Nephron (organoid): ENCODE measurements around the gene CYP27C1.

Source experiments
- H3K27ac Mint-ChIP-seq, 3 experiments: 2 replicates each; pipeline ENCODE4 v1.8.0; 2020; ENCODE audit warnings: mixed read lengths in 3 of 3, mild to moderate bottlenecking in 2 of 3, moderate library complexity in 1 of 3
- H3K27me3 Mint-ChIP-seq: 2 replicates; pipeline ENCODE4 v1.8.0; 2021; ENCODE audit warnings: low read depth, mild to moderate bottlenecking, moderate library complexity, mixed read lengths
- H3K36me3 Mint-ChIP-seq: 2 replicates; pipeline ENCODE4 v1.8.0; 2020; ENCODE audit warnings: low read depth, mixed read lengths
- H3K4me1 Mint-ChIP-seq: 2 replicates; pipeline ENCODE4 v1.8.0; 2020; ENCODE audit warnings: mixed read lengths
- H3K4me3 Mint-ChIP-seq, 3 experiments: 2 replicates each; pipeline ENCODE4 v1.8.0; 2020; ENCODE audit warnings: mild to moderate bottlenecking in 3 of 3, mixed read lengths in 3 of 3, moderate library complexity in 2 of 3
- H3K9me3 Mint-ChIP-seq: 2 replicates; pipeline ENCODE4 v1.8.0; 2020; ENCODE audit warnings: mixed read lengths
- TF ChIP-seq, protein P1 (sequence below), 3 experiments: fragments of 200-600 bp; sonication (generic); IDR thresholded peaks; one replicate each; pipeline ENCODE4 v1.5.0; 2021; ENCODE audit warnings: antibody characterized with exemption in 3 of 3; ENCODE audit not compliant: unreplicated experiment in 3 of 3

CYP27C1 gene

GRCh38 chr2:127149384-127149783, 70.7 kb downstream of the CYP27C1 start:
- peaks cover 44% of the 10 kb centered on the region for H3K4me1 Mint-ChIP-seq
- H3K36me3 Mint-ChIP-seq = no peaks in the 10 kb centered on the region
- TF ChIP-seq, protein P1, sequence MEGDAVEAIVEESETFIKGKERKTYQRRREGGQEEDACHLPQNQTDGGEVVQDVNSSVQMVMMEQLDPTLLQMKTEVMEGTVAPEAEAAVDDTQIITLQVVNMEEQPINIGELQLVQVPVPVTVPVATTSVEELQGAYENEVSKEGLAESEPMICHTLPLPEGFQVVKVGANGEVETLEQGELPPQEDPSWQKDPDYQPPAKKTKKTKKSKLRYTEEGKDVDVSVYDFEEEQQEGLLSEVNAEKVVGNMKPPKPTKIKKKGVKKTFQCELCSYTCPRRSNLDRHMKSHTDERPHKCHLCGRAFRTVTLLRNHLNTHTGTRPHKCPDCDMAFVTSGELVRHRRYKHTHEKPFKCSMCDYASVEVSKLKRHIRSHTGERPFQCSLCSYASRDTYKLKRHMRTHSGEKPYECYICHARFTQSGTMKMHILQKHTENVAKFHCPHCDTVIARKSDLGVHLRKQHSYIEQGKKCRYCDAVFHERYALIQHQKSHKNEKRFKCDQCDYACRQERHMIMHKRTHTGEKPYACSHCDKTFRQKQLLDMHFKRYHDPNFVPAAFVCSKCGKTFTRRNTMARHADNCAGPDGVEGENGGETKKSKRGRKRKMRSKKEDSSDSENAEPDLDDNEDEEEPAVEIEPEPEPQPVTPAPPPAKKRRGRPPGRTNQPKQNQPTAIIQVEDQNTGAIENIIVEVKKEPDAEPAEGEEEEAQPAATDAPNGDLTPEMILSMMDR (IDR thresholded peaks at IDR 0.05; ENCODE audit: unreplicated experiment in 3 of 3) = no peak

GRCh38 chr2:127146820-127147502, 73.1 kb downstream of the CYP27C1 start:
- peak overlapping the region in 1 of 3 experiments; percentile 12 for H3K4me3 Mint-ChIP-seq
- peaks cover 3% of the 10 kb centered on the region for H3K27me3 Mint-ChIP-seq

More at GRCh38 chr2:127149384-127149783, 70.7 kb downstream of the CYP27C1 start:
- peaks cover 9% of the 10 kb centered on the region for H3K9me3 Mint-ChIP-seq
- no peak overlapping the region for H3K4me3 Mint-ChIP-seq
- H3K27ac Mint-ChIP-seq = peak overlapping the region in 1 of 3 experiments; percentile 20
- peaks cover 3% of the 10 kb centered on the region for H3K27me3 Mint-ChIP-seq

DNA sequence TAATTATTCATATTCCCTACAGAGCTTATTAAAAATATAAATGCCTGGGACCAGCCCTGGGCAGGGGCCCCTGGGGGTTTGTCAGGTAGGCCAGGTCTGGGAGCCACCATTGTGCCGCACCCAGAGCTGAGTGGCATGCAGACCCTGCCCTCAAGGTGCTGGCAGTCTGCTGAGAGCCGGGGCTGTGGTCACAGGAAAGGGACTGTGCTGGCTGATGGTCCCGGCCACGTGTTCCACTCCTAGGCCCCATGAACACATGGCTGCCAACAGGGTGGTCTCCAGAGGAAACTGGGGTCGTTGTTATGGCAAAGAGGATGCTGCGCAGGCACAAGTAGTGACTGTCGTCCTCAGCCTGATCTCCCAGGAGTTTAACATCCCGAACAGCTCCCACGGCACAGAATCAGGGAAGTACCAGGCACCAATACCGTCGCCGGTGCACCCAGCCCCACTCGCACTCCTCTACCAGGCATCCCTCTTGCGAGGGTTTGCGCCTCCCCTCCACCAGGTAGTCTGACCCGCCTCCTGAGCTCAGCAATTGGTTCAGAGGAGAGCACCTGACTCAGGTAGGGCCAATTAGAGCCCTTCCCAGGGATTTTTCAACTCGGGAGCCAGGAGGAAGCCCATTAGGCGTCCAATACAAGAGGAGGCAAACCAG, 73.9 kb downstream of the CYP27C1 start:
- Mint-ChIP-seq H3K4me3 (no peak overlapping the region), H3K27me3 (peaks cover 3% of the 10 kb centered on the region), H3K9me3 (peaks cover 9% of the 10 kb centered on the region), H3K4me1 (peaks cover 46% of the 10 kb centered on the region), H3K27ac (peak overlapping the region; percentile 86 to 96 (median 96)), H3K36me3 (no peaks in the 10 kb centered on the region)
- TF ChIP-seq, protein P1 (IDR thresholded peaks at IDR 0.05; ENCODE audit: unreplicated experiment in 3 of 3) = no peak

More at GRCh38 chr2:127146820-127147502, 73.1 kb downstream of the CYP27C1 start:
- peaks cover 9% of the 10 kb centered on the region for H3K9me3 Mint-ChIP-seq
- TF ChIP-seq, protein P1 (IDR thresholded peaks at IDR 0.05; ENCODE audit: unreplicated experiment in 3 of 3) = no peak
- peak overlapping the region; percentile 68 to 86 (median 69) for H3K27ac Mint-ChIP-seq
- no peaks in the 10 kb centered on the region for H3K36me3 Mint-ChIP-seq
- H3K4me1 Mint-ChIP-seq = peaks cover 46% of the 10 kb centered on the region

GRCh38 chr2:127145280-127145895, 74.7 kb downstream of the CYP27C1 start:
- H3K27ac Mint-ChIP-seq = peak overlapping the region; percentile 86 to 96 (median 96)
- peaks cover 50% of the 10 kb centered on the region for H3K4me1 Mint-ChIP-seq
- TF ChIP-seq, protein P1 (IDR thresholded peaks at IDR 0.05; ENCODE audit: unreplicated experiment in 3 of 3) = no peak
- no peaks in the 10 kb centered on the region for H3K36me3 Mint-ChIP-seq
- peak overlapping the region in 2 of 3 experiments; percentile 3 to 24 for H3K4me3 Mint-ChIP-seq
- H3K27me3 Mint-ChIP-seq = peaks cover 3% of the 10 kb centered on the region
- peaks cover 9% of the 10 kb centered on the region for H3K9me3 Mint-ChIP-seq

DNA sequence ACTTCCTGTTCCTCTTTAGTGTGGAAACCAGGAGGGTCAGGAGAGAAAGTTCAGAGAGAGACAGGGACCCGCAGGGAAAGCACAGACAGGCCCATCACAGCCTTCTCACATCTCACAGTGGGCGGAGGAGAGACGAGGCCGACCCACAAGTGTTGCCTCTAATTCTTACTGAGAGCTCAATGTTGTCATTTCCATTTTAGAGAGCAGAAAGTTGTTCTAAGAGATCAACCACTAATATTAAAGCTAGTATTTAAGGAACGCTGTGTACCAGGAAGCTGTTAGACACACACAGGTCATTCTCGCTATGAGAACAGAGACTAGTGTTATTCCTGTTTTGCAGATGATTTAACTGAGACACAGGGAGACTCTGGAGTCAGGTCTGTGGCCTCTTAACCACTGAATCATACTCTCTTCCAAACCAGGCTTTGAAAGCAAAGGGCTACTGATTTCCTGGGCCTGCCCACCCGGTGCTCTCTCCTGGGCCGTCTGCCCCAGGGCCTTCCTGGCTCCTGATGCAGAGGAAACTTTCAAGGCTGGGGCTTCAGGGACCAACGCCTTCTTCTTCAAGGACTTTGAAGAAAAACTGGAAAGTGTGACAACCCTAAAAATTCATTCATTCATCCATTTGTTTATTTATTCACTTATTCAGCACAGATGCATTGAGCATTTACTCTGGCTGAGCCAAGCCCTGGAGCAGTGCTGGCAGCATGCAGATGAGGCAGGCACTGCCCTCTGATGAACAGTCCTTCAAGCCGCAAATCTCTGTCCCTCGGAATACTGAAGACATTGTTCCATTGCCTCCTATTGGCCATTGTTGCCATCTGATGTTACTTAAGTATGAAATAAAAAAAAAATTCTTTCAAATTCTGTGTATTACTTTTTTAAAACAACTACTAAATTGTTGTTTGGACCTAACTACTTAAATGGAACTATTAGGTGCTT, 76.0 kb downstream of the CYP27C1 start:
- TF ChIP-seq, protein P1 (IDR thresholded peaks at IDR 0.05; ENCODE audit: unreplicated experiment in 3 of 3) = no peak
- Mint-ChIP-seq H3K4me3 (no peak overlapping the region), H3K4me1 (peaks cover 61% of the 10 kb centered on the region), H3K9me3 (peaks cover 14% of the 10 kb centered on the region), H3K27me3 (peaks cover 7% of the 10 kb centered on the region), H3K36me3 (peaks cover 5% of the 10 kb centered on the region), H3K27ac (peak overlapping the region; percentile 84 to 92 (median 86))
